BLaER1 treated with 17β-estradiol and CSF1 and Interleukin-3, amounts not matched to agents 10 nM and 100 nM (cell line): ENCODE results near the gene GRID1.
A peak's percentile ranks its signal among the peaks of the same experiment; 100 is the strongest.

Experiments
- H3K27ac ChIP-seq, 11 experiments: shearing (Covaris generic); formaldehyde crosslinking; 2 replicates each; pipeline ENCODE4 v1.8.1; 2022
- H3K27me3 ChIP-seq, 11 experiments: shearing (Covaris generic); formaldehyde crosslinking; 2 replicates each; pipeline ENCODE4 v1.8.1; 2022
- H3K36me3 ChIP-seq, 11 experiments: shearing (Covaris generic); formaldehyde crosslinking; 2 replicates each; pipeline ENCODE4 v1.8.1; 2022
- H3K4me1 ChIP-seq, 10 experiments: shearing (Covaris generic); formaldehyde crosslinking; 2 replicates each; pipeline ENCODE4 v1.8.1; 2022
- H3K4me2 ChIP-seq, 11 experiments: shearing (Covaris generic); formaldehyde crosslinking; 2 replicates each; pipeline ENCODE4 v1.8.1; 2022
- H3K4me3 ChIP-seq, 10 experiments: shearing (Covaris generic); formaldehyde crosslinking; 2 replicates each; pipeline ENCODE4 v1.8.1; 2022
- H3K9ac ChIP-seq, 11 experiments: shearing (Covaris generic); formaldehyde crosslinking; 2 replicates each; pipeline ENCODE4 v1.8.1; 2022
- H3K9me3 ChIP-seq, 11 experiments: shearing (Covaris generic); formaldehyde crosslinking; replicated peaks in 1 of 11; 2 replicates each; pipeline ENCODE4 v1.8.1; 2022
- H4K20me1 ChIP-seq, 11 experiments: shearing (Covaris generic); formaldehyde crosslinking; 2 replicates each; pipeline ENCODE4 v1.8.1; 2022
- Cebpa-rat ChIP-seq, 11 experiments: shearing (Covaris generic); IDR thresholded peaks; 2 replicates each; pipeline ENCODE4 v1.8.1; 2022

Gene GRID1

GRCh38 chr10:86045896-86046295 is 320.7 kb downstream of the GRID1 start:
- no peak overlapping the region for H3K27ac ChIP-seq

DNA sequence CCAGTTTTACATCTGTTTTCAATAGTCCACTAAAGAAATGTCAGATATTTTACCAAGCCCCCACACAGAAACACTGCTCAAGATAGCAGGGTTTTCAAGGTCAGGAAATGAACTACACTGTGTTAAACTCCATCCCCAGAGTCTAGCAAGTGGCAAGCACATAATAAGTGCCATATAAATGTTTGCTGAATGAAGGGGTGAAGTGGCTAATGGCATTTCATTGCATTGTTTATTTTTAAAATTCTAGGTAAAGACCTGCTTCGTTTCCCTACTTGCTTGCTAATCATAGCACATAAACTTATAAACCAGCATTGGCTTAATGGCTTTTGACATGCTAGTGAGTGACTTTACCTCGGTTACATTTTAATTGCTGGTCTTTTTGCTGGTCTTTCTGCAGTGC is 322.6 kb downstream of the GRID1 start:
- Histone ChIP-seq H3K27ac (no peak overlapping the region), H3K9ac (no peak overlapping the region)

More at GRCh38 chr10:86045896-86046295, 320.7 kb downstream of the GRID1 start:
- H3K36me3 ChIP-seq, result no peaks in the 10 kb centered on the region
- H3K9ac ChIP-seq, result no peak overlapping the region
- no peaks in the 10 kb centered on the region for H3K27me3 ChIP-seq
- no peak for TF ChIP-seq Cebpa-rat (IDR thresholded peaks at IDR 0.05)
- no peaks in the 10 kb centered on the region for H4K20me1 ChIP-seq
- peaks cover 5 to 41% (median 33%) of the 10 kb centered on the region in 10 experiments for H3K4me1 ChIP-seq
- peaks cover 0 to 4% (median 0%) of the 10 kb centered on the region in 11 experiments; a peak in 4 of 22 replicates for H3K9me3 ChIP-seq
- no peak overlapping the region for H3K4me2 ChIP-seq
- H3K4me3 ChIP-seq, result no peak overlapping the region

GRCh38 chr10:86043236-86043635 is 323.4 kb downstream of the GRID1 start:
- H3K4me3 ChIP-seq, result no peak overlapping the region
- H4K20me1 ChIP-seq, result no peaks in the 10 kb centered on the region
- H3K27ac ChIP-seq, result no peak overlapping the region
- no peaks in the 10 kb centered on the region for H3K27me3 ChIP-seq
- no peak overlapping the region for H3K9ac ChIP-seq
- peaks cover 5 to 36% (median 31%) of the 10 kb centered on the region in 10 experiments for H3K4me1 ChIP-seq
- H3K9me3 ChIP-seq, result no peaks in the 10 kb centered on the region
- H3K4me2 ChIP-seq, result peak overlapping the region in 3 of 11 experiments; percentile 2 to 36 (median 14); a peak in 1 of 22 replicates
- TF ChIP-seq Cebpa-rat (IDR thresholded peaks at IDR 0.05), result no peak
- H3K36me3 ChIP-seq, result no peaks in the 10 kb centered on the region

More for the DNA sequence above, 322.6 kb downstream of the GRID1 start:
- Histone ChIP-seq H3K27me3 (no peaks in the 10 kb centered on the region), H3K4me3 (no peak overlapping the region), H3K4me2 (no peak overlapping the region), H3K36me3 (no peaks in the 10 kb centered on the region), H3K4me1 (peaks cover 5 to 42% (median 34%) of the 10 kb centered on the region in 10 experiments), H4K20me1 (no peaks in the 10 kb centered on the region), H3K9me3 (no peaks in the 10 kb centered on the region)
- no peak for TF ChIP-seq Cebpa-rat (IDR thresholded peaks at IDR 0.05)

DNA sequence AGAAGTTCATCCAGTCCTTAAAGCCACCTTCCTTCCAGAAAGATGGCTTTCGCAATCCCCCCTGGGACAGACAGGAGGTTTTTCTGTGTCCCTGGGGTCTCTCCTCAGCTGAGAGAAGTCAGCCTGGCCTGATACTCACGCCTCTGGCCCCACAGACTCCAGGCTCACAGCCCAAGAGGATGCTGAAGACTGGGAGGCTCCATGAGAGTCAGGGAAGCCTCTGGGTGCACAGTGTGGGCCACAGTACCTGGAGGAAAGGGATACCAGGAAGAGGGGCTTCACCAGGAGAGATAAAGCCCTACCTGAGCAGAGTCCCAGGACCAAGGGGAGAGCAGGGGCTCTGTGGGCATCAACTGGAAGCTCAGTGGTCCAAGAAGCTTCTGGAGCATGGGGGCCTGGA is 324.4 kb downstream of the GRID1 start:
- TF ChIP-seq Cebpa-rat (IDR thresholded peaks at IDR 0.05), result no peak
- Histone ChIP-seq H3K36me3 (no peaks in the 10 kb centered on the region), H3K4me3 (no peak overlapping the region), H3K9ac (no peak overlapping the region), H4K20me1 (no peaks in the 10 kb centered on the region), H3K4me1 (peaks cover 0 to 25% (median 20%) of the 10 kb centered on the region in 10 experiments; a peak in 16 of 20 replicates), H3K27me3 (no peaks in the 10 kb centered on the region), H3K9me3 (no peaks in the 10 kb centered on the region), H3K4me2 (peak overlapping the region in 9 of 11 experiments; percentile 15 to 64 (median 50); a peak in 17 of 22 replicates), H3K27ac (no peak overlapping the region)

GRCh38 chr10:86041116-86041515 is 325.5 kb downstream of the GRID1 start:
- peaks cover 0 to 22% (median 19%) of the 10 kb centered on the region in 10 experiments; a peak in 15 of 20 replicates for H3K4me1 ChIP-seq
- no peak overlapping the region for H3K4me3 ChIP-seq
- no peak overlapping the region for H3K27ac ChIP-seq
- H3K36me3 ChIP-seq, result no peaks in the 10 kb centered on the region
- no peaks in the 10 kb centered on the region for H3K27me3 ChIP-seq
- H3K4me2 ChIP-seq, result peak overlapping the region in 9 of 11 experiments; percentile 15 to 64 (median 48); a peak in 17 of 22 replicates
- no peak for TF ChIP-seq Cebpa-rat (IDR thresholded peaks at IDR 0.05)
- H4K20me1 ChIP-seq, result no peaks in the 10 kb centered on the region
- no peaks in the 10 kb centered on the region for H3K9me3 ChIP-seq
- H3K9ac ChIP-seq, result no peak overlapping the region

GRCh38 chr10:86038371-86038770 is 328.2 kb downstream of the GRID1 start:
- TF ChIP-seq Cebpa-rat (IDR thresholded peaks at IDR 0.05), result no peak
- peaks cover 0 to 21% (median 19%) of the 10 kb centered on the region in 10 experiments; a peak in 15 of 20 replicates for H3K4me1 ChIP-seq
- no peak overlapping the region for H3K4me2 ChIP-seq
- H3K4me3 ChIP-seq, result no peak overlapping the region
- no peak overlapping the region for H3K9ac ChIP-seq
- H3K27ac ChIP-seq, result no peak overlapping the region
- H3K27me3 ChIP-seq, result no peaks in the 10 kb centered on the region
- H4K20me1 ChIP-seq, result no peaks in the 10 kb centered on the region
- H3K36me3 ChIP-seq, result no peaks in the 10 kb centered on the region
- H3K9me3 ChIP-seq, result no peaks in the 10 kb centered on the region

DNA sequence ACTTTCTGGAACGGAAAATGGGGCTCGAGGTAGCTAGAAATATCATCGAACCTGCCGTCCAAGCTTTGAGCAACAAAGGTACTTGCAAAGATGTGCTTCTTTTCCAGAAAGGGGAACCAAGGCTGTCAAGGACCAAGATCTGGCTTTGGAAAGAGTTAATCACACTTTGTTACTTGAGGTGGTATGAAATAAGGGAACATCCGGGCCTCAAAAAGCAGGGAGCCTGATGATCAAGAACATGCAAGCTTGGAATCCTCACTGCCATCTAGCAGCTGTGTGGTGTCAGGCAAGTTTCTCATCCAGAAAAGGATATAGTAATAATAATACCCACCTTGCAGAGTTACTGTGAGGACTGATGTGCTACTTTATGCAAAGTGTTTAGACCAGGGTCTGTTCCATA is 329.5 kb downstream of the GRID1 start:
- TF ChIP-seq Cebpa-rat (IDR thresholded peaks at IDR 0.05), result no peak
- peaks cover under 1 to 1% (median 1%) of the 10 kb centered on the region in 11 experiments; a peak in 17 of 22 replicates for H3K9me3 ChIP-seq
- H3K4me2 ChIP-seq, result no peak overlapping the region
- H3K27me3 ChIP-seq, result no peaks in the 10 kb centered on the region
- H4K20me1 ChIP-seq, result no peaks in the 10 kb centered on the region
- no peaks in the 10 kb centered on the region for H3K36me3 ChIP-seq
- peaks cover 0 to 15% (median 13%) of the 10 kb centered on the region in 10 experiments; a peak in 15 of 20 replicates for H3K4me1 ChIP-seq
- no peak overlapping the region for H3K9ac ChIP-seq
- no peak overlapping the region for H3K4me3 ChIP-seq
- no peak overlapping the region for H3K27ac ChIP-seq

DNA sequence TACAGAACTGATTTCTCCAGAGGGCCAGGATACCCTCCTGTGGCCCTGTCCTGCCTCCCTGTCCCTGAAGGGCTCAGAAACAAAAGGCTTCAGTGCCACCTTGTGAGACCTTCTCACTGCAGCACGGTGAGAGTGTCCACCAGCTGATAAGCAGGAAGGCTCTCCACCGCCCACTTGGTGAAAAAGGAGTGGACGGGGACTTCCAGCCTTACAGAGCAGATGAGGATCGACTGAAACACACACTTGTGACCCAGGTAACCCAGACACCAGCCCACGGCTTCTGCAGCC is 330.1 kb downstream of the GRID1 start:
- Histone ChIP-seq H3K36me3 (no peaks in the 10 kb centered on the region), H3K4me2 (no peak overlapping the region), H3K9ac (no peak overlapping the region), H3K4me3 (no peak overlapping the region), H3K9me3 (peaks cover 6 to 8% (median 7%) of the 10 kb centered on the region in 11 experiments), H3K27me3 (no peaks in the 10 kb centered on the region), H3K4me1 (peaks cover 0 to 9% (median 7%) of the 10 kb centered on the region in 10 experiments; a peak in 14 of 20 replicates), H3K27ac (no peak overlapping the region), H4K20me1 (no peaks in the 10 kb centered on the region)
- TF ChIP-seq Cebpa-rat (IDR thresholded peaks at IDR 0.05), result no peak

- H3K4me3 ChIP-seq, result no peak overlapping the region
- no peak overlapping the region for H3K27ac ChIP-seq
- TF ChIP-seq Cebpa-rat (IDR thresholded peaks at IDR 0.05), result no peak
- H3K4me2 ChIP-seq, result no peak overlapping the region
- peaks cover 0 to 3% (median 2%) of the 10 kb centered on the region in 10 experiments; a peak in 13 of 20 replicates for H3K4me1 ChIP-seq
- peaks cover 11 to 13% (median 12%) of the 10 kb centered on the region in 11 experiments for H3K9me3 ChIP-seq
- H3K9ac ChIP-seq, result no peak overlapping the region
- no peaks in the 10 kb centered on the region for H3K27me3 ChIP-seq
- no peaks in the 10 kb centered on the region for H4K20me1 ChIP-seq
- H3K36me3 ChIP-seq, result no peaks in the 10 kb centered on the region
These were observed 330.6 kb downstream of the GRID1 start for GRCh38 chr10:86035791-86036543.

DNA sequence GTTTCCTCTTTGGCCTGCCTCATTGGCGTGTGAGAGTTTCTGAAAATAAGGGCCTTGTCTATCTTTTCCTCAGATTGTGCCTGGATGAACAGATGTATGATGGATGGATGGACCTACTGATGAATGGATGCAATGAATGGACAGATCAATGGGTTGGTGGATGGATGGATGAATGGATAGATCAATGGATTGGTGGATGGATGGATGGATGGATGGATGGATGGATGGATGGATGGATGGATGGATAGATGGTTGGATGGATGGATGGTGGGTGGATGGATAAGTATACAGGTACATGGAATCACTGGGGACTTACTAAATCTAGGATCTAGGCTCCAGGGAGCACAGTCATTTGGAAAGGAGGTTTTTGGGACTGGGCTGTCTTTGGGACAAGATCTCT is 331.9 kb downstream of the GRID1 start:
- H3K4me3 ChIP-seq, result no peak overlapping the region
- no peak overlapping the region for H3K4me2 ChIP-seq
- H3K4me1 ChIP-seq, result no peaks in the 10 kb centered on the region
- peaks cover 24 to 25% (median 25%) of the 10 kb centered on the region in 11 experiments for H3K9me3 ChIP-seq
- H3K27ac ChIP-seq, result no peak overlapping the region
- H3K36me3 ChIP-seq, result no peaks in the 10 kb centered on the region
- H3K9ac ChIP-seq, result no peak overlapping the region
- TF ChIP-seq Cebpa-rat (IDR thresholded peaks at IDR 0.05), result no peak
- no peaks in the 10 kb centered on the region for H4K20me1 ChIP-seq
- H3K27me3 ChIP-seq, result no peaks in the 10 kb centered on the region
